Measurements from ENCODE around the gene RNF169.

DNA sequence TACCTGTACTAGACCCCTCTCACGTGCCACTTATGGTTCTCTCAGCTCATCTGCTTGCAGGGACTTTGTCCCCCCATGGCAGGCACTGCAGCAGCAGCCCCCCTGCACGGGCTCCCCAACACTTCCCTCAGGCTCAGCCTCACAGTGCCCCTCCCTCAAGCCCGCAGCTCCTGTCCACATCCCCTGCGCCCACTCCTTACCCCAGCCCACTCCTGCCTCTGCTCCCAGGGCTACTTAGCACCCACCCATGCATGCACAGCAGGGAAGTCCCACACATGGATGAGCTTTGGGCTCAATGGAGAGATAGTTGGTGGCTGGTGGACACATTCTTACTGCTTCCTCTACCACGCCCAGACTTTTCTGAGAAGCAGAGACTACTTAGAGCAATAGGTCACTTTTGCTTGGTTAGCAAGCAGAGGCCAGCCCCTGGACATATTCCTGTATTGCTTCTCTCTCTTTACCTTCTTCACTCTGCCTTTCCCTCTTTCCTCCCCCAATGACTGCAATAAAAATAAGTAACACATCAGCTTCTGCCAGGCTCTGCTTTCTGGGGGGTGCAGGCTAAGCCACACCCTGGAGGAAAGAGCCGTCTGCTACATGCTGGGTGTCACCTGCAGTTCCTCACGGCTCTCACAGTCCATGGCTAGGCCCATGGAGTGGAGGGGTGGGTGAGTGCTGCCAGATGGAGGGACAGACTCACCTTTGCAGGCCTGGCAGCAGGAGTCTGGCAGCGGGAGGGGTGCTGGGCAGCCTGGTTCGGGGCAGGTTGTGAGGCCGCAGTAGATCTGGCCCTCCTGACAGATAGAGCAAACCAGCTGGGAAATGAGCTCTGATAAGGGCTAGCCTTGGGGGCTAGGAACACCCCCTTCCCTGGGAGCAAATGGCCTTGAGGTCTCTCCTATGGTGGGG is 40.8 kb upstream of the RNF169 start:
- TF ChIP-seq, protein P1, sequence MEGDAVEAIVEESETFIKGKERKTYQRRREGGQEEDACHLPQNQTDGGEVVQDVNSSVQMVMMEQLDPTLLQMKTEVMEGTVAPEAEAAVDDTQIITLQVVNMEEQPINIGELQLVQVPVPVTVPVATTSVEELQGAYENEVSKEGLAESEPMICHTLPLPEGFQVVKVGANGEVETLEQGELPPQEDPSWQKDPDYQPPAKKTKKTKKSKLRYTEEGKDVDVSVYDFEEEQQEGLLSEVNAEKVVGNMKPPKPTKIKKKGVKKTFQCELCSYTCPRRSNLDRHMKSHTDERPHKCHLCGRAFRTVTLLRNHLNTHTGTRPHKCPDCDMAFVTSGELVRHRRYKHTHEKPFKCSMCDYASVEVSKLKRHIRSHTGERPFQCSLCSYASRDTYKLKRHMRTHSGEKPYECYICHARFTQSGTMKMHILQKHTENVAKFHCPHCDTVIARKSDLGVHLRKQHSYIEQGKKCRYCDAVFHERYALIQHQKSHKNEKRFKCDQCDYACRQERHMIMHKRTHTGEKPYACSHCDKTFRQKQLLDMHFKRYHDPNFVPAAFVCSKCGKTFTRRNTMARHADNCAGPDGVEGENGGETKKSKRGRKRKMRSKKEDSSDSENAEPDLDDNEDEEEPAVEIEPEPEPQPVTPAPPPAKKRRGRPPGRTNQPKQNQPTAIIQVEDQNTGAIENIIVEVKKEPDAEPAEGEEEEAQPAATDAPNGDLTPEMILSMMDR (IDR thresholded peaks at IDR 0.05): no peak
- TF ChIP-seq POLR2A (IDR thresholded peaks at IDR 0.05): no peak

Data from thyroid gland (tissue), 4 donors.